Measurements from ENCODE around the gene BCL6. TPM values are rescaled to one million over a fixed set of nuclear protein-coding genes. Genes with fewer than 3 reads are reported as not detected.

Gene BCL6
- total and polyA plus RNA-seq, 4 donors, result 7.8 to 71.8 (median 13.3) TPM

DNA sequence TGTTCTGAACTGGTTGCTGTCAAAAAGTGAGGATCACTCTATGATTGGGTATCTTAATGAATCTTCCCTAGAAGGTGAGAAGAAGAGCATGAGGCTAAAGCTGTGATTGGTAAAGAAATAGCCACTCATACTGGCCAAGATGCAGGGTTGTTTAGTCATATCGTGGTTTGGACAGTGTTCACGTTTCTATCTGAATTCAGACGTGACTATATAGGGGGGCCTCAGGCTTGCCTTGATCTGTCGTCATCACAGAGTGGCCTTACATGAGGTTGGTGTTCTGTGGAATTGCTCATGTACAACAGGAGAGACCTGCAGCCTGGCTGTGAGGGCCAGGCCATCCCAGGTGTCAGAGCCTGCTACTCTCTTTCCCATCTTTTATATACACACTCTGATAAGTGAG is 55.3 kb downstream of the BCL6 start:
- WGBS, result 77% methylated on average over 4 of the region's 4 CpGs
- Histone ChIP-seq H3K27me3 (ENCODE audit: control insufficient read depth in 4 of 4, insufficient read depth in 4 of 4, low read length in 3 of 4) (no peaks in the 10 kb centered on the region), H3K9ac (ENCODE audit: low read depth in 1 of 2, low read length in 2 of 2) (no peak overlapping the region), H3K27ac (ENCODE audit: low read depth in 1 of 2, low read length in 2 of 2) (no peak overlapping the region), H3K9me3 (ENCODE audit: control insufficient read depth in 4 of 4, low read length in 3 of 4) (peaks cover 0 to 1% (median 0%) of the 10 kb centered on the region in 4 donors), H3K36me3 (ENCODE audit: control insufficient read depth in 4 of 4, insufficient read depth in 3 of 4, low read depth in 1 of 4, low read length in 3 of 4) (no peaks in the 10 kb centered on the region), H3K4me1 (ENCODE audit: control insufficient read depth in 4 of 4, insufficient read depth in 4 of 4, low read length in 3 of 4) (no peaks in the 10 kb centered on the region), H3K4me3 (ENCODE audit: low read depth in 1 of 3, low read length in 3 of 3) (no peak overlapping the region)
- TF ChIP-seq NR2F2 (IDR thresholded peaks at IDR 0.05) (no peak), RXRA (IDR thresholded peaks at IDR 0.05) (no peak), YY1 (IDR thresholded peaks at IDR 0.05) (no peak), TAF1 (conservative IDR thresholded peaks at IDR 0.05) (no peak), EGR1 (IDR thresholded peaks at IDR 0.05; ENCODE audit: low read depth in 2 of 2) (no peak), GABPA (IDR thresholded peaks at IDR 0.05 in 1 of 2, conservative IDR thresholded peaks at IDR 0.05 in 1 of 2) (no peak), SP1 (IDR thresholded peaks at IDR 0.05) (no peak), JUND (IDR thresholded peaks at IDR 0.05) (no peak), HNF4A (conservative IDR thresholded peaks at IDR 0.05) (no peak)
- TF ChIP-seq, protein P1, sequence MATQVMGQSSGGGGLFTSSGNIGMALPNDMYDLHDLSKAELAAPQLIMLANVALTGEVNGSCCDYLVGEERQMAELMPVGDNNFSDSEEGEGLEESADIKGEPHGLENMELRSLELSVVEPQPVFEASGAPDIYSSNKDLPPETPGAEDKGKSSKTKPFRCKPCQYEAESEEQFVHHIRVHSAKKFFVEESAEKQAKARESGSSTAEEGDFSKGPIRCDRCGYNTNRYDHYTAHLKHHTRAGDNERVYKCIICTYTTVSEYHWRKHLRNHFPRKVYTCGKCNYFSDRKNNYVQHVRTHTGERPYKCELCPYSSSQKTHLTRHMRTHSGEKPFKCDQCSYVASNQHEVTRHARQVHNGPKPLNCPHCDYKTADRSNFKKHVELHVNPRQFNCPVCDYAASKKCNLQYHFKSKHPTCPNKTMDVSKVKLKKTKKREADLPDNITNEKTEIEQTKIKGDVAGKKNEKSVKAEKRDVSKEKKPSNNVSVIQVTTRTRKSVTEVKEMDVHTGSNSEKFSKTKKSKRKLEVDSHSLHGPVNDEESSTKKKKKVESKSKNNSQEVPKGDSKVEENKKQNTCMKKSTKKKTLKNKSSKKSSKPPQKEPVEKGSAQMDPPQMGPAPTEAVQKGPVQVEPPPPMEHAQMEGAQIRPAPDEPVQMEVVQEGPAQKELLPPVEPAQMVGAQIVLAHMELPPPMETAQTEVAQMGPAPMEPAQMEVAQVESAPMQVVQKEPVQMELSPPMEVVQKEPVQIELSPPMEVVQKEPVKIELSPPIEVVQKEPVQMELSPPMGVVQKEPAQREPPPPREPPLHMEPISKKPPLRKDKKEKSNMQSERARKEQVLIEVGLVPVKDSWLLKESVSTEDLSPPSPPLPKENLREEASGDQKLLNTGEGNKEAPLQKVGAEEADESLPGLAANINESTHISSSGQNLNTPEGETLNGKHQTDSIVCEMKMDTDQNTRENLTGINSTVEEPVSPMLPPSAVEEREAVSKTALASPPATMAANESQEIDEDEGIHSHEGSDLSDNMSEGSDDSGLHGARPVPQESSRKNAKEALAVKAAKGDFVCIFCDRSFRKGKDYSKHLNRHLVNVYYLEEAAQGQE (IDR thresholded peaks at IDR 0.05), result no peak
- TF ChIP-seq, protein P2, sequence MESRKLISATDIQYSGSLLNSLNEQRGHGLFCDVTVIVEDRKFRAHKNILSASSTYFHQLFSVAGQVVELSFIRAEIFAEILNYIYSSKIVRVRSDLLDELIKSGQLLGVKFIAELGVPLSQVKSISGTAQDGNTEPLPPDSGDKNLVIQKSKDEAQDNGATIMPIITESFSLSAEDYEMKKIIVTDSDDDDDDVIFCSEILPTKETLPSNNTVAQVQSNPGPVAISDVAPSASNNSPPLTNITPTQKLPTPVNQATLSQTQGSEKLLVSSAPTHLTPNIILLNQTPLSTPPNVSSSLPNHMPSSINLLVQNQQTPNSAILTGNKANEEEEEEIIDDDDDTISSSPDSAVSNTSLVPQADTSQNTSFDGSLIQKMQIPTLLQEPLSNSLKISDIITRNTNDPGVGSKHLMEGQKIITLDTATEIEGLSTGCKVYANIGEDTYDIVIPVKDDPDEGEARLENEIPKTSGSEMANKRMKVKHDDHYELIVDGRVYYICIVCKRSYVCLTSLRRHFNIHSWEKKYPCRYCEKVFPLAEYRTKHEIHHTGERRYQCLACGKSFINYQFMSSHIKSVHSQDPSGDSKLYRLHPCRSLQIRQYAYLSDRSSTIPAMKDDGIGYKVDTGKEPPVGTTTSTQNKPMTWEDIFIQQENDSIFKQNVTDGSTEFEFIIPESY (IDR thresholded peaks at IDR 0.05), result no peak
- TF ChIP-seq, protein P3, sequence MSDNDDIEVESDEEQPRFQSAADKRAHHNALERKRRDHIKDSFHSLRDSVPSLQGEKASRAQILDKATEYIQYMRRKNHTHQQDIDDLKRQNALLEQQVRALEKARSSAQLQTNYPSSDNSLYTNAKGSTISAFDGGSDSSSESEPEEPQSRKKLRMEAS (IDR thresholded peaks at IDR 0.05), result no peak
- TF ChIP-seq, protein P4, sequence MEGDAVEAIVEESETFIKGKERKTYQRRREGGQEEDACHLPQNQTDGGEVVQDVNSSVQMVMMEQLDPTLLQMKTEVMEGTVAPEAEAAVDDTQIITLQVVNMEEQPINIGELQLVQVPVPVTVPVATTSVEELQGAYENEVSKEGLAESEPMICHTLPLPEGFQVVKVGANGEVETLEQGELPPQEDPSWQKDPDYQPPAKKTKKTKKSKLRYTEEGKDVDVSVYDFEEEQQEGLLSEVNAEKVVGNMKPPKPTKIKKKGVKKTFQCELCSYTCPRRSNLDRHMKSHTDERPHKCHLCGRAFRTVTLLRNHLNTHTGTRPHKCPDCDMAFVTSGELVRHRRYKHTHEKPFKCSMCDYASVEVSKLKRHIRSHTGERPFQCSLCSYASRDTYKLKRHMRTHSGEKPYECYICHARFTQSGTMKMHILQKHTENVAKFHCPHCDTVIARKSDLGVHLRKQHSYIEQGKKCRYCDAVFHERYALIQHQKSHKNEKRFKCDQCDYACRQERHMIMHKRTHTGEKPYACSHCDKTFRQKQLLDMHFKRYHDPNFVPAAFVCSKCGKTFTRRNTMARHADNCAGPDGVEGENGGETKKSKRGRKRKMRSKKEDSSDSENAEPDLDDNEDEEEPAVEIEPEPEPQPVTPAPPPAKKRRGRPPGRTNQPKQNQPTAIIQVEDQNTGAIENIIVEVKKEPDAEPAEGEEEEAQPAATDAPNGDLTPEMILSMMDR (IDR thresholded peaks at IDR 0.05; ENCODE audit: low read depth, low read length, missing input control), result no peak
- no peak for DNase-seq (ENCODE audit: low spot score)

DNA sequence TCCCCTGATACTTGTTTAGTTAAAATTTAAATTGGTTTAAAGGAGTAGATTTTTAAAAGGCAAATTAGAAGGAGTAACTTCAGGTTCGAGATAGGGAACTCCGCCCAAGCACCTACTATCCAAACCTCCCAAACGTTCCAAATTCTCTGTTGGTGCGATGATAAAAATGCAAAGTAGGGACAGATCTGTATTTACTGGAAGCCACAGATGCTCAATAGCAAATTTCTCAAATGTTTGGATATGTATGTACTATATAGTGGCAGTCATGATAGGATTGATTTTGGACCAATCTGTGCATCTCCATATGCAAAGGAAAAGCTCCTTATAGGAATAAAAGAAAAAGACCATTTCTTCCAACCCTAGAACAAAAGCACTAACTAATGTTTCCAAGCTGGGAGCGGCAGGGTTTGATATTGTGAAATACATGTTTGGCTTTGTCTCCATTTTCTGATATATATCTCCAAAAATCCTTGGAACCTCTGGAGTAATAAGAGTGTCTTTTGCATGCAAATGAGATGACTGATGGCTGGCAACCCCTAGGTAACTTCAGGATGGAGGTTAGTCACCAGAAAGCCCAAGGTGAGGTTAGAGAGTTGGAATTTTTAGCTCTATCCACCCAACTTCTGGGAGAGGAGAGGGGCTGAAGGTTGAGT is 58.5 kb downstream of the BCL6 start:
- Histone ChIP-seq H3K36me3 (ENCODE audit: control insufficient read depth in 4 of 4, insufficient read depth in 3 of 4, low read depth in 1 of 4, low read length in 3 of 4) (no peaks in the 10 kb centered on the region), H3K9ac (ENCODE audit: low read depth in 1 of 2, low read length in 2 of 2) (no peak overlapping the region), H3K27ac (ENCODE audit: low read depth in 1 of 2, low read length in 2 of 2) (no peak overlapping the region), H3K27me3 (ENCODE audit: control insufficient read depth in 4 of 4, insufficient read depth in 4 of 4, low read length in 3 of 4) (no peaks in the 10 kb centered on the region), H3K4me3 (ENCODE audit: low read depth in 1 of 3, low read length in 3 of 3) (no peak overlapping the region), H3K9me3 (ENCODE audit: control insufficient read depth in 4 of 4, low read length in 3 of 4) (peaks cover 0 to 1% (median 0%) of the 10 kb centered on the region in 4 donors), H3K4me1 (ENCODE audit: control insufficient read depth in 4 of 4, insufficient read depth in 4 of 4, low read length in 3 of 4) (no peaks in the 10 kb centered on the region)
- WGBS, result 90% methylated on average over 5 of the region's 5 CpGs
- TF ChIP-seq, protein P1 (IDR thresholded peaks at IDR 0.05), result no peak
- TF ChIP-seq YY1 (IDR thresholded peaks at IDR 0.05) (no peak), RAD21 (IDR thresholded peaks at IDR 0.05) (no peak), HNF4A (conservative IDR thresholded peaks at IDR 0.05) (no peak), RXRA (IDR thresholded peaks at IDR 0.05) (no peak), TAF1 (conservative IDR thresholded peaks at IDR 0.05) (no peak), EGR1 (IDR thresholded peaks at IDR 0.05; ENCODE audit: low read depth in 2 of 2) (no peak), NR2F2 (IDR thresholded peaks at IDR 0.05) (no peak), GABPA (IDR thresholded peaks at IDR 0.05 in 1 of 2, conservative IDR thresholded peaks at IDR 0.05 in 1 of 2) (no peak), SP1 (IDR thresholded peaks at IDR 0.05) (no peak), HNF4G (IDR thresholded peaks at IDR 0.05) (no peak)
- TF ChIP-seq, protein P3 (IDR thresholded peaks at IDR 0.05), result no peak
- TF ChIP-seq, protein P4 (IDR thresholded peaks at IDR 0.05; ENCODE audit: low read depth, low read length, missing input control), result no peak
- DNase-seq (ENCODE audit: low spot score), result no peak

Measured in liver (tissue), 9 donors.